GM12801 (cell line): Measurements from ENCODE around the gene LDB3.

ENCODE experiments used
- CTCF ChIP-seq: IDR thresholded peaks from one replicate; pipeline ENCODE4 v1.5.1; 2011; ENCODE audit warnings: control low read depth; ENCODE audit not compliant: insufficient read length; ENCODE audit errors: extremely low read depth

LDB3 gene

DNA sequence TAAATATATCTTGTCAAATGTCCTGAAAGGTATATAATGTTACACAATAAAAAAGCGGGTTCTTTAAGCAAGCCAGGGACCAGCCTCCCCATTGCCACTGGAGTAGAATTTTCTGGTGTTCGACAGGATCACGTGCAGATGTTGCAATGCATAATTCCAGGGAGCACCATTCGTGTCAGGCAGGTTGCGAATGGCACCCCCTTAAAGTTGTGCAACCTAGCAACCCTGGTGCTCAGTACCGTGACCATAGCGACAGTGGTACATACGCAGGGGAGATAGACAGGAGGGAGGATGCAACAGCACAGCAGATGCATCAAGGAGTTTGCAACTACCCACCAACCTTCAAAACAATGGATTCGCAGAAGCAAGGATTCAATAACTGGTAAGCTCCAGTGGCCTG lies 81.5 kb downstream of the LDB3 start:
- TF ChIP-seq CTCF: no peak

- no peak for TF ChIP-seq CTCF
These were observed 83.2 kb downstream of the LDB3 start for GRCh38 chr10:86751477-86751876.

- TF ChIP-seq CTCF: no peak
These were observed 84.0 kb downstream of the LDB3 start for GRCh38 chr10:86752311-86752710.

DNA sequence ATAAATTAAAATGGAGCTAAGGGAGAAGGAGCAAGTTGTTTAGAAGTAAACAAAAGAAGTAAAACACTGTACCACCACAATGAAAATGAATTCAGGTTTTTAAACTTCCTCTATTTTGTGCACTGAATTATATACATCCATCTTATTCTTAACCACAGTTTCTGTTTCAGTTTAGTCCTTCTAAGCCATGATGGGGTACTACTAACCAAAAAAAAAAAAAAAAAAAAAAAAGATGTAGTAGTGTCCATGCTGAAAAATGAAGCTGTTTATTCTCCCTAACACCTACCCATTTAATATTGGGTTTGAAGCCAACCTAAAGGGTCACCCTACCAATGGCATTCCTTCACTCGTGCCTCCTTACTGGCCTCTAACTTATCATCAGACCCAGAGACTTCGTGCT lies 84.7 kb downstream of the LDB3 start:
- no peak for TF ChIP-seq CTCF

GRCh38 chr10:86753638-86754434 lies 85.5 kb downstream of the LDB3 start:
- no peak for TF ChIP-seq CTCF

- TF ChIP-seq CTCF: no peak
These were observed 87.1 kb downstream of the LDB3 start for GRCh38 chr10:86755454-86755739.

DNA sequence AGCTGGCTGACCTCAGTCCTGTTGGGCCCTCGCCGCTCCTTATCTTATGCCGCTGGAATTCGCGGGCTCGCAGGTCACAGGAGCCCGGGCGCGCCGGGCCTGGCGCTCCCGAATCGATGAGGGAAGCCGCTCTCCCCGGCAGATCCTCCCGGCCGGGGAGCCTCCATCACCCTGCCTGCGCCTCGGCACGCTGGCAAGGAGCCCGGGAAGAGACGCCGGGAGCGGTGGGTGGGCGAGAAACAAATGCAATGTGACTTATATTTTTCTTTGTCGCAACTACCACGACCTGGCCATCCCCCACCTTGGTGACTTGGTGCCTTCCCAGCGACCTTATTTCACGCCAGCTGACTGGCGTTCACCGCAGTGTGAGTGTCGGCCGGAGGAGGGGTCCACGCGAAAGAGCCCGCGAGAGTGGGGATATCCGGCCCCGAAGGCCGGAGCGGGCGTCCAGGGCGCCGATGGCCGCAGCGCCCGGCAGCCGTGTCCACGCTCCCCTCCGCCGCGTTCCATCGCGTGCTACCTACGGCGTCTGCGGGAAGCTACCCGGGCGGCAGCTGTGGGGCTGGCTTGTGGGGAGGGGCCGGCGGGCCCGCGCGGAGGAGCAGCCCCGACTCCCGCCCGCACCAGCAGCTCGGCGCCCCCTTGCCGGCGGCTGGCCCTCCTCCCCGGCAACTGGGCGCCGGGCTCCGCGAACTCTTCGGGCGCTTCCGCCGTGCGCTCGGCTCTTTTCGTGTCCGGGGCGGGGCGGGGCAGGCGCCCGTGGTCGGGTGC lies 87.6 kb downstream of the LDB3 start:
- TF ChIP-seq CTCF: no peak
